HEK293 (cell line): ENCODE results near the gene ADRA1B.

Experiments used
- CTCF ChIA-PET: fragments of 350-600 bp; formaldehyde crosslinking; extraction: SDS; loops from one replicate; lab custom pipeline; 2021; ENCODE audit warnings: antibody characterized with exemption; lab: Yijun Ruan, JAX
- POLR2A ChIA-PET: fragments of 300-600 bp; formaldehyde crosslinking; extraction: SDS; loops from one replicate; lab custom pipeline; 2020; ENCODE audit warnings: antibody characterized with exemption, inconsistent platforms; lab: Yijun Ruan, JAX
- H3K27ac ChIP-seq: fragments of 200-500 bp; sonication (Bioruptor generic); 2 replicates; pipeline ENCODE4 v1.5.1; 2014; ENCODE audit warnings: low read depth, low read length, control low read depth, inconsistent platforms; ENCODE audit errors: extremely low read depth
- H3K36me3 ChIP-seq, 2 experiments: fragments of 200-500 bp in 1 of 2; sonication (Bioruptor generic) in 1 of 2; 1 replicate in 1 of 2; 2 replicates in 1 of 2; pipeline ENCODE4 v1.5.1; 2014 to 2017; ENCODE audit warnings: inconsistent platforms in 2 of 2, low read length in 2 of 2; ENCODE audit not compliant: control insufficient read depth in 2 of 2, insufficient read depth in 1 of 2
- H3K4me1 ChIP-seq: fragments of 200-500 bp; sonication (Bioruptor generic); 2 replicates; pipeline ENCODE4 v1.5.1; 2014; ENCODE audit warnings: mild to moderate bottlenecking, low read length, inconsistent platforms; ENCODE audit not compliant: control insufficient read depth, insufficient read depth
- H3K4me3 ChIP-seq: 2 replicates; pipeline ENCODE4 v1.5.1; 2011; ENCODE audit warnings: low read depth, mild to moderate bottlenecking, control low read depth, low read length, moderate library complexity
- H3K9me3 ChIP-seq: fragments of 200-500 bp; sonication (Bioruptor generic); 2 replicates; pipeline ENCODE4 v1.5.1; 2014; ENCODE audit warnings: low read depth, low read length, inconsistent platforms; ENCODE audit not compliant: control insufficient read depth, insufficient read depth
- KLF17 ChIP-seq: fragments of 450-650 bp; formaldehyde crosslinking; IDR thresholded peaks from 2 replicates; pipeline ENCODE4 v1.5.1; 2016; ENCODE audit warnings: missing biosample characterization, missing genetic modification characterization
- RBAK ChIP-seq: fragments of 450-650 bp; formaldehyde crosslinking; IDR thresholded peaks from 2 replicates; pipeline ENCODE4 v1.5.1; 2016; ENCODE audit warnings: missing biosample characterization, missing genetic modification characterization
- ZBTB11 ChIP-seq: fragments of 450-650 bp; formaldehyde crosslinking; conservative IDR thresholded peaks from 2 replicates; pipeline ENCODE4 v1.5.1; 2016; ENCODE audit warnings: low read depth, missing biosample characterization, missing genetic modification characterization
- ZBTB26 ChIP-seq: fragments of 450-650 bp; formaldehyde crosslinking; optimal IDR thresholded peaks from 2 replicates; pipeline ENCODE3; 2016; ENCODE audit warnings: missing biosample characterization, mild to moderate bottlenecking, missing genetic modification characterization
- ZBTB7A ChIP-seq: fragments of 450-650 bp; formaldehyde crosslinking; IDR thresholded peaks from 2 replicates; pipeline ENCODE4 v1.5.1; 2016; ENCODE audit warnings: low read depth, missing biosample characterization, missing genetic modification characterization
- ZNF16 ChIP-seq: fragments of 450-650 bp; formaldehyde crosslinking; IDR thresholded peaks from 2 replicates; pipeline ENCODE4 v1.5.1; 2016; ENCODE audit warnings: low read depth, missing biosample characterization, missing genetic modification characterization
- ZNF248 ChIP-seq: fragments of 450-650 bp; formaldehyde crosslinking; IDR thresholded peaks from 2 replicates; pipeline ENCODE4 v1.5.1; 2017; ENCODE audit warnings: missing biosample characterization, missing genetic modification characterization
- ZNF280C ChIP-seq: fragments of 450-650 bp; formaldehyde crosslinking; IDR thresholded peaks from 2 replicates; pipeline ENCODE4 v1.5.1; 2016; ENCODE audit warnings: missing biosample characterization, missing genetic modification characterization
- ZNF488 ChIP-seq: fragments of 450-650 bp; formaldehyde crosslinking; IDR thresholded peaks from 2 replicates; pipeline ENCODE4 v1.5.1; 2016; ENCODE audit warnings: missing biosample characterization, missing genetic modification characterization
- ZNF560 ChIP-seq: fragments of 450-650 bp; formaldehyde crosslinking; IDR thresholded peaks from 2 replicates; pipeline ENCODE4 v1.5.1; 2017; ENCODE audit warnings: missing biosample characterization, missing genetic modification characterization, borderline replicate concordance
- ZNF585B ChIP-seq: fragments of 450-650 bp; formaldehyde crosslinking; IDR thresholded peaks from 2 replicates; pipeline ENCODE4 v1.5.1; 2016; ENCODE audit warnings: missing biosample characterization, missing genetic modification characterization
- ZSCAN30 ChIP-seq: fragments of 450-650 bp; IDR thresholded peaks from 2 replicates; pipeline ENCODE4 v1.5.1; 2018; ENCODE audit warnings: missing biosample characterization, mild to moderate bottlenecking, missing genetic modification characterization, moderate library complexity

Gene ADRA1B

GRCh38 chr5:159971514-159971913 lies 55.2 kb downstream of the ADRA1B start (continued):
- TF ChIP-seq ZNF280C (tag by site-specific recombination) (no peak), KLF17 (tag by site-specific recombination) (no peak), ZBTB7A (tag by site-specific recombination) (no peak), ZNF248 (tag by site-specific recombination) (no peak), ZNF16 (tag by site-specific recombination) (no peak), ZSCAN30 (tag by site-specific recombination) (no peak), RBAK (tag by site-specific recombination) (no peak), ZNF585B (tag by site-specific recombination) (no peak), ZNF488 (tag by site-specific recombination) (no peak)

- H3K4me3 ChIP-seq, result peak overlapping the region; percentile 14
- no peaks in the 10 kb centered on the region for H3K36me3 ChIP-seq
- CTCF ChIA-PET, result interaction anchor here (0.5 to 1.4 kb wide), 3 partner anchors 15 to 456 kb away, joined by 3 read pairs; no protein-coding TSS in a partner anchor
- TF ChIP-seq ZNF560 (tag by site-specific recombination), result peak; percentile 15; the same call in 1 of the 2 replicates
- peak; percentile 18 for TF ChIP-seq ZBTB26 (tag by site-specific recombination)
- no peak for TF ChIP-seq ZBTB11 (tag by site-specific recombination)
- H3K4me1 ChIP-seq, result no peaks in the 10 kb centered on the region
- POLR2A ChIA-PET, result interaction anchor here (0.6 kb wide), 2 partner anchors 35 to 95 kb away, joined by 4 to 7 read pairs; no protein-coding TSS in a partner anchor
- H3K9me3 ChIP-seq, result no peaks in the 10 kb centered on the region
- no peak overlapping the region; the same call in 1 of the 2 replicates for H3K27ac ChIP-seq
Observed at GRCh38 chr5:159971931-159972461, 55.7 kb downstream of the ADRA1B start.
